ENCODE results near the gene S100A13. TPM values are rescaled to one million over a fixed set of nuclear protein-coding genes. Genes with fewer than 3 reads are reported as not detected.

The S100A13 gene
- total RNA-seq, 2 donors from 2014 or later = 64.2 to 82.9 TPM

DNA sequence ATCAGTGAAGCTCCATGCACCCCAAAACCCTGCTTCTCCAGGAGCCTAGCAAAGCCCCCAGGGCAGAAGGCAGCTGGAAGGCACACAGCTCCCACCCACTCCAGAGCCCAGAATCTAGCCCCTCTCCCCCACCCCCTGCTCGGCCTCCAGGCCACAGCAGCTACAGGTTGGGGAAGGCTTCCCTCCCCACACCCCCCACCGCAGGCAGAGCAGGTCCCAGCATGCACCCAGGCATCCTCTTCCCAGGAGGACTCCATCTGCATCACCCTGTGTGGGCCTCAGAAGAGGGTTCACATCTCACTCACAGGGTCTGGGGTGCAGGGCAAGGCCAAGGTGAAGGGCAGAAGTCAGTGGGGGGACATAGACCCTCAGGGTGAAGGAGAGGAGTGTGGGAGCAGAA lies 11.9 kb downstream of the S100A13 start:
- H3K4me1 ChIP-seq (ENCODE audit: control insufficient read depth in 1 of 2, low read depth in 2 of 2) = peaks cover 4 to 18% of the 10 kb centered on the region in 2 donors
- no peaks in the 10 kb centered on the region for H3K9me3 ChIP-seq
- no peaks in the 10 kb centered on the region for H3K36me3 ChIP-seq
- H3K27ac ChIP-seq = no peak overlapping the region
- TF ChIP-seq, protein P1, sequence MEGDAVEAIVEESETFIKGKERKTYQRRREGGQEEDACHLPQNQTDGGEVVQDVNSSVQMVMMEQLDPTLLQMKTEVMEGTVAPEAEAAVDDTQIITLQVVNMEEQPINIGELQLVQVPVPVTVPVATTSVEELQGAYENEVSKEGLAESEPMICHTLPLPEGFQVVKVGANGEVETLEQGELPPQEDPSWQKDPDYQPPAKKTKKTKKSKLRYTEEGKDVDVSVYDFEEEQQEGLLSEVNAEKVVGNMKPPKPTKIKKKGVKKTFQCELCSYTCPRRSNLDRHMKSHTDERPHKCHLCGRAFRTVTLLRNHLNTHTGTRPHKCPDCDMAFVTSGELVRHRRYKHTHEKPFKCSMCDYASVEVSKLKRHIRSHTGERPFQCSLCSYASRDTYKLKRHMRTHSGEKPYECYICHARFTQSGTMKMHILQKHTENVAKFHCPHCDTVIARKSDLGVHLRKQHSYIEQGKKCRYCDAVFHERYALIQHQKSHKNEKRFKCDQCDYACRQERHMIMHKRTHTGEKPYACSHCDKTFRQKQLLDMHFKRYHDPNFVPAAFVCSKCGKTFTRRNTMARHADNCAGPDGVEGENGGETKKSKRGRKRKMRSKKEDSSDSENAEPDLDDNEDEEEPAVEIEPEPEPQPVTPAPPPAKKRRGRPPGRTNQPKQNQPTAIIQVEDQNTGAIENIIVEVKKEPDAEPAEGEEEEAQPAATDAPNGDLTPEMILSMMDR (IDR thresholded peaks at IDR 0.05) = no peak
- no peaks in the 10 kb centered on the region for H3K27me3 ChIP-seq (replicated peaks; ENCODE audit: insufficient read depth)
- no peak for DNase-seq (ENCODE audit: low spot score)
- H3K4me3 ChIP-seq = no peak overlapping the region
- ATAC-seq (ENCODE audit: insufficient number of reproducible peaks, low FRiP score, low read depth) = no peak

- Histone ChIP-seq H3K36me3 (no peaks in the 10 kb centered on the region), H3K4me1 (ENCODE audit: control insufficient read depth in 1 of 2, low read depth in 2 of 2) (peaks cover 9 to 23% of the 10 kb centered on the region in 2 donors), H3K9me3 (no peaks in the 10 kb centered on the region), H3K4me3 (no peak overlapping the region), H3K27ac (no peak overlapping the region), H3K27me3 (replicated peaks; ENCODE audit: insufficient read depth) (no peaks in the 10 kb centered on the region)
- ATAC-seq (ENCODE audit: insufficient number of reproducible peaks, low FRiP score, low read depth) (no peak), DNase-seq (ENCODE audit: low spot score) (no peak)
- TF ChIP-seq, protein P1 (IDR thresholded peaks at IDR 0.05) = no peak
Observed at GRCh38 chr1:153614906-153615305, 12.4 kb downstream of the S100A13 start.

- Histone ChIP-seq H3K27ac (no peak overlapping the region), H3K4me1 (ENCODE audit: control insufficient read depth in 1 of 2, low read depth in 2 of 2) (peaks cover 11 to 28% of the 10 kb centered on the region in 2 donors), H3K4me3 (no peak overlapping the region), H3K9me3 (no peaks in the 10 kb centered on the region), H3K36me3 (no peaks in the 10 kb centered on the region), H3K27me3 (replicated peaks; ENCODE audit: insufficient read depth) (no peaks in the 10 kb centered on the region)
- no peak for DNase-seq (ENCODE audit: low spot score)
- no peak for ATAC-seq (ENCODE audit: insufficient number of reproducible peaks, low FRiP score, low read depth)
- TF ChIP-seq, protein P1 (IDR thresholded peaks at IDR 0.05) = no peak
Observed at GRCh38 chr1:153614189-153614900, 13.0 kb downstream of the S100A13 start.

DNA sequence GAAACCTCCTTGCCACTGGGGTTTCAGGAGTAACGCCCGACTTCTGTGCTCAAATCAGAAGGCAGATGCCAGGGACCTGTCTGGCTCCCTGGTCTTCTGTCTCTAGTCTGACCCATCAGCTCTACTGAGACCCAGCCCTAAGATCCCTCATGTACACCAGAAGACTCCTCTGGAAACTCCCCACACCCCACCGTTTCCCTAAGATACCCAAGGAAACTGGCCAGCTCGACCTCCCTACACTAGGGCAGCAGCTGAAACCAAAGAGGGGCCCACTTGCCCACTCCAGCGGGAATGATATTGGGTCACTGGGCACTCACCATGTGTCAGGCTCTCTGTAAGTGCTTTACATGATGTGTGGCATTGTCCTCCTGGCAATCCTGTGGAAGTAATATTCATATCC lies 13.9 kb downstream of the S100A13 start:
- no peak for DNase-seq (ENCODE audit: low spot score)
- H3K27me3 ChIP-seq (replicated peaks; ENCODE audit: insufficient read depth) = no peaks in the 10 kb centered on the region
- H3K4me3 ChIP-seq = peak overlapping the region; percentile 87
- peak overlapping the region; percentile 81 to 96 for H3K27ac ChIP-seq
- TF ChIP-seq, protein P1 (IDR thresholded peaks at IDR 0.05) = no peak
- peaks cover 15 to 38% of the 10 kb centered on the region in 2 donors for H3K4me1 ChIP-seq (ENCODE audit: control insufficient read depth in 1 of 2, low read depth in 2 of 2)
- H3K36me3 ChIP-seq = no peaks in the 10 kb centered on the region
- H3K9me3 ChIP-seq = no peaks in the 10 kb centered on the region
- no peak for ATAC-seq (ENCODE audit: insufficient number of reproducible peaks, low FRiP score, low read depth)

GRCh38 chr1:153612755-153613331 lies 14.5 kb downstream of the S100A13 start, which contains the start of gene S100A16:
Gene S100A16 (minus strand): TSS chr1:153613137. CDS start chr1:153608151, 4,986 bp downstream.
- H3K4me3 ChIP-seq = peak within 1 kb of the TSS; percentile 87
- peak; percentile 60 for DNase-seq (ENCODE audit: low spot score)

More at GRCh38 chr1:153612755-153613331, 14.5 kb downstream of the S100A13 start, which contains the start of gene S100A16:
- TF ChIP-seq, protein P1 (IDR thresholded peaks at IDR 0.05) = no peak
- Histone ChIP-seq H3K4me1 (ENCODE audit: control insufficient read depth in 1 of 2, low read depth in 2 of 2) (peaks cover 20 to 43% of the 10 kb centered on the region in 2 donors), H3K36me3 (no peaks in the 10 kb centered on the region), H3K27ac (peak within 1 kb of the TSS; percentile 81 to 96), H3K27me3 (replicated peaks; ENCODE audit: insufficient read depth) (no peaks in the 10 kb centered on the region), H3K9me3 (no peaks in the 10 kb centered on the region)
- no peak for ATAC-seq (ENCODE audit: insufficient number of reproducible peaks, low FRiP score, low read depth)
